Measurements from ENCODE around the gene COL6A3.

COL6A3 gene

DNA sequence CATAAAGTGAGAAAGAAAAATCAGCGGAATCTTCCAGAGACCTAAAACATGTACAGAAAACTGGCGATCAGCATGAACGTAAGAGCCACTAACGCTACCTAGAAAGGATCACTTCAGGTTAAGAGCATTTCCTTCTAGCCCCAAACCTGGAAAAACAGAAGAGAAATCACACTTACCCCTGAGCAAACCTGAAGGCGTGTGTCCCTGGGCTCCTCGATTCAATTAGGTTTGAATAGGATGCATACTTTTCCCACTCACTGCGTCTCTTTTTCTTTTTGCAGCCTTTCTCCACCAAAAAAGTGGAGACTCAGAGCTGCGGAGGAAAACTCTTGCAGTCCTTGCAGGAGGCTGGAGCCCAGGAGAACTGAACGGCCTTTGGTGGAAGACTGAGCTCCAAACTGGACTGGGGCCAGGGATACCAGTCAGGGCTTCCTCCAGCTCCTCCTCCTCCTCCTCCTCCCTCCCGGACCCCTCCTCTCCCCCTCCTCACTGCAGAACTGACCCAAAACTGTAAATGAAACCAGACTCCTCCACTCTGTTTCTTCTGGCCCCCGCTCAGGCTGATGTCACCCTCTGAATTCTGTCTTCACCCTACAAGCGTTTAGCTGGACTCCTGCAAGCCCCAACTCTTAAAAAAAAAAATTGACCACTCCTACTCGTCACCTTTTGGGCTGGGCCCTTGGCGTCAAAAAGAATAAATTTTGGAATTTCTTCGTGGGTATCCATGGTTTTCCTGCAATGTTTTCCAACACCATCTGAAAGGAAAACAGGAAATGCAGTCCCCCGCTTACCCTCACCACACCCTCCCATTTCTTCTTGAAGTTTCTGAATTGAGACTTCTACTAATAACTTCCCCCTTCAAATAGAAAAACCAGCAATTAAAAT is at the start of gene COL6A3:
TSS of gene COL6A3 (minus strand) at position 388 of the 885 bp plus-strand sequence. CDS start 17,347 bp downstream, outside the sequence.
- DNase-seq (ENCODE audit: low spot score), result no peak

DNA sequence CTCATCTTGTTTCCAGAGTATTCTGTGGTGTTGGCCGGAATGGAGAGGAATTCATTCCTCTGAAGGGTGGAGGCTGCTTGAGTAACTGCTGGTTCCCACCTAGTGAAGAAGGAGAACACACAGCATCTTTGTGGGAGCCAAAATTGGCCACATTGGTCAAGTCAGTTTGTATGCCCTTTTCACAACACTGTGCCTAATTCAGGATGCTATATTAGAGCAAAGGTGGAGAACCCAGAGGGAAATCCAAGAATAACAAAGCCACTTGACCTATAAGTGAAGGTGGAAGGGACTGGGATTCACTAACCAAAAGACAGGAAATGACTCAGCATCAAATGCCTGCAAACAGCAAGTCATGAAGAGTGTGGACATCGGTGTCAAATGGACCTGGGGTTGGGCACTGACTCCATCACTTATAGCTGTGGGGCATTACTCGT is 45.8 kb upstream of the COL6A3 start:
- peak; percentile 53 for DNase-seq (ENCODE audit: low spot score)

GRCh38 chr2:237459226-237459625 is 45.3 kb upstream of the COL6A3 start:
- DNase-seq (ENCODE audit: low spot score), result no peak

DNA sequence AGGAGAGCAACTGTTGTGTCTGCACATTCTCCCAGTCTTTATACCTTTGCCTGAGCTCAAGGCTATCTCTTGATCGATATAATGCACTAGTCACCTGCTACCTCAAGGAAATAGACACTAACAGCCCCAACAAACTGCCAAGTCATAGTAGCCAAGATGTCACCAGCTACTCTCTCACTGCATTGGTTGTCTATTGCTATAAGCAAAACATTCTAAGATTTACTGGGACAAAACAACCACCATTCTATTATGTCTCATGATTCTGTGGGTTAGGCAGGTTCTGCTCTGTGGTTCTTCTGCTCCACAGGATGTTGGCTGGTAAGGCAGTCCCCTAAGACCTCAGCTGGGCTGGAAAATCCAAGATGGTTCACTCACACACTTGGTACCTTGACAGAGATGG is 44.6 kb upstream of the COL6A3 start:
- no peak for DNase-seq (ENCODE audit: low spot score)

DNA sequence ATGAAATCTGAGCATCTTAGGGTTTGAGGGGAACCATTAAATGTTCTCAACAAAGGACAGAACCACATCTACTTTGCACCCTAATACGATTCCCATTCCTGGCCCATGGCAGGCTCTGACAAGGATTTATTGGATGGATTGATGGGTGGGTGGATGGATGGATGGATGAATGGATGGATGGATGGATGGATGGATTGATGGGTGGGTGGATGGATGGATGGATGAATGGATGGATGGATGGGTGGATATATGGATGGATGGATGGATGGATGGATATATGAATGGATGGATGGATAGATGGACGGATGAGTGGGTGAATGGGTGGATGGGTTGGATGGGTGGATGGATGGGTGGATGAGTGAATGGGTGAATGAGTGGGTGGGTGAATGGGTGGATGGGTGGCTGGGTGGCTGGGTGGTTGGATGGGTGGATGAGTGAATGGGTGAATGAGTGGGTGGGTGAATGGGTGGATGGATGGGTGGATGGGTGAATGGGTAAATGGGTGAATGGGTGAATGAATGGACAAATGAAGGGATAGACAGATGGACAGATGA is 43.5 kb upstream of the COL6A3 start:
- DNase-seq (ENCODE audit: low spot score), result no peak

DNA sequence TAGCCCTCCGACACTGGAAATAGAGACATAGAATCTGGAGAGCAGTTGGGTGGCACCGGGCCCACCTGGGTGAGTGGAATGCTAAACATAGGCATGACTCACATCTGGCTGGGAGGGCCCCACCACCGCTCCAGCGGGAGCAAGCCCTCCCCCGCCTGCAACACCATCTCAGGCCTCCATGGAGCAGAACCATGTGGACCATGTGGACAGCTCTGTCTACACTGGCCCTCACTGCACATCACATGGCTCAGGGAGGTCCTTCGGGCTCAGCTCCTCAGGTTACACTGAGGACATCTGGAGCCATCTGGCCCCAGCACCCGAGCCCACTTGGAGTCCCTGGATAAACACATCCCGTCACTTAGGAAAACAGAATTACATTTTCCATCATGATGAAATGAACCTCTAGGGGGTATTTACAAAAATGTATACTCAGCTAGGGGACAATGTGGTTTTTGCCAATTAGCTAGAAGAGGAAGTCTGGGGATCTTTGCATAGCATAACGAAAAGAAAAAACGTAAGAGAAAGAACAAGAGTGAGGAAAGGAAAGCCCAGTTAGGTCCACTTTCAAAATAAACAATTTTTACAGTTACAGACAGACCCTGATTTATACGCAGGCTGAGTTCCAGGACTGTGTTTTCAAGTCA is 42.4 kb upstream of the COL6A3 start:
- DNase-seq (ENCODE audit: low spot score), result peak; percentile 44

DNA sequence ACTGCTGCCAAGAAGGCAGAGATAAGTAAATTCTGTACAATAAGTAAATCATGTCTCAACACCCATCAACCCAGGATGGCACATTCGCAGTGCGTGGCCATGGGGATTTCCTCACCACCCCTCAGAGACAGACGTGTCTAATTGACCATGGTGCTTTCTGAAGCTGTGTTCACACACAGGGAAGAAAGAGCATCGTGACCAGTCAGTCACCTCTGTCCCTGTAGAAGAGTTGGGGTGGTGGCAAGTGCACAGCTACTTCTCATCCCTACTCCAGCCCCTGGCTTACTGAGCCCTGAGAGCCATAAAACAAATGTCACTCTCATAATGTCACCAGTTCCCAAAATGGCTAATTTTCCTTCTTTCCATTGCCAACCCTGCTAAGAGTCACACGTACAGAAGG is 41.8 kb upstream of the COL6A3 start:
- DNase-seq (ENCODE audit: low spot score), result no peak

DNA sequence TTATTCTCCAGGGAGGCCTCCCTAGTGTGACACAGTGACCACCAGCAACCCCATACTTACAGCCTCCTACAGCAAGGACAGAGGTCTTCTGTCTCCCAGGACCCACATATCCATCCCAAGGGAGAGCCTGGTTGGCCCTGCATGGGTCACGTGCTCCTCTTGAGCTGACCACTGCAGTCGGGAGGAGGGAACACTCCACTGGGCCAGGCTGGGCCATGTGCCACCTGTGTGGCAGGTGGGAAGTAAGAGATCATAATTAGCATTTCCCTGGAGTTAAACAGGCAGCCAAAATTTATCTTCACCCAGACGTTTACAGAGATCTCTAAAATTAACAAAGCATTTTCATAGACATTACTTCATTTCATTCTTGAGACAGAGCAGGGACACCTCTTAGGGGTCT is 39.7 kb upstream of the COL6A3 start:
- no peak for DNase-seq (ENCODE audit: low spot score)

DNA sequence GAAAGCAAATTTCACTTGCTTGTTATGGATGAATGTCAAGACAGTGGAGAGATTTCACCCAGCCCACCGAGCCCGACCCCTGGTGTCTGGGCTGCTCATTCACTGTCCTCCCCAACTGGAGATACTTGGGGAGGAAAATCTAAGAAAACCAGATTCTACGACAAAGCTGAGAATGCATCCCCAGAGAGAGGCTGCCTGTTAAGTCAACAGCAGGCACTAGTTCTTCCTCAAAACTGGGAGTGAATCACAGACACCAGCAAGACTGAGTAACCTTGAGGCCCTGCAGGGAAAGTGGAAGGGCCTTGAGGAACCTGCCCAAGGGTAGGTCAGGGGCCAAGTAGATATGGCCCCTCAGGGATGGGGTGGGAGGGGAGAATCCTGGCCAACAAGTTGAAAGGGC is 38.9 kb upstream of the COL6A3 start:
- DNase-seq (ENCODE audit: low spot score), result no peak

- no peak for DNase-seq (ENCODE audit: low spot score)
These were observed 37.9 kb upstream of the COL6A3 start for GRCh38 chr2:237451643-237452469.

GRCh38 chr2:237450583-237450982 is 36.6 kb upstream of the COL6A3 start:
- no peak for DNase-seq (ENCODE audit: low spot score)

- DNase-seq (ENCODE audit: low spot score), result no peak
These were observed 36.1 kb upstream of the COL6A3 start for GRCh38 chr2:237450108-237450507.

DNA sequence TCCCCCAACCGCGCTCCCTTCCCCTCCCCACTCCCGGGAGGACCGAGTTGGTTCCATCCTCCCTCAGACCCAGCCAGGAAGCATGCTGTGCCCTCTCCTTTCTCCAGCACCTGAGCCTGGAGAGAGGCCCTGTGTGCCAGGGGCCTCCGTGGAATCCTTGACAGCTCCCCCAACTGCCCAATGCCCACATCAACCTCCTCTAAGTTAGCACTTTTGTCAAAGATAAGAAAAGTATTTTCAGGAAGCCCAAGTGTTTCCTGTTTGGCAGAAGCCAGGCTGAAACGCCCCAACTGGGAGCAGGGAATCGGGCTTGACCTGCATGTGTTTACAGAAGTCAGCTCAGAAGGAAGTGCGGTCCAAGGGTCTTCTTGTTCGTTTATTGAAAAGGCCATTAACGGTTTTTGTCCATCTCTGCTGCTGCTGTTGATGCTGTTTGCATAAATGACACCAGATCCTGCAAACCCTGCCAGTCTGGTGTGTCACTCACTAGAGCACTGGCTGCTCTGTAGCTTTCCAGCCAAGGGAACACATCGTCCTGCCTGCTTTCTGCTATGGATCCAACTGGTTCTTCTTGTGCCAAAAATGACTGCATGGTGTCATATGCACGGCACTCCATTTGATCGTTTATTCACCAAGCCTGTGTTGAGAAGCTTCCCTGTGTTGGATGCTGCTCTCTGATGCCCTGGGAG is 35.4 kb upstream of the COL6A3 start:
- no peak for DNase-seq (ENCODE audit: low spot score)

GRCh38 chr2:237448626-237449025 is 34.7 kb upstream of the COL6A3 start:
- DNase-seq (ENCODE audit: low spot score), result no peak

DNA sequence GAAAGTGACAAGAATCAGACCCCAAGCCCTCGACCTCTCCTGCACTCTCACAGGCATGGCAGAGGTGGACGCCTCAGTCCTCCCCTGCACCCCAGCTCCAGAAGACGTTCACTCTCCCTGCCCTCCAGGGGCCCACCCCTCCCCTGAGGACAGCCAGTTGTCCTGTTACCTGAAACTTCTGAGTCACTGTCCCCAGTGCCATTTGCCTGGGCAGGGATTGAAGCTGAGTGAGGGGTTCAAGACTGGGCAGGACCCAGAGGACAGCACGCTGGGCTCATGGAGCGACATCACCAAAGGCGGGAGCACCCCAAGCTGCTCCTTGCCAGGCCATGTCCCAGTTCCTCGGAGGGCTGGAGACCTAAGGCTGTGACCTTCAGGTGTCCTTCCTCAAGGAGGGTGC is 34.2 kb upstream of the COL6A3 start:
- no peak for DNase-seq (ENCODE audit: low spot score)

GRCh38 chr2:237447496-237447895 is 33.5 kb upstream of the COL6A3 start:
- DNase-seq (ENCODE audit: low spot score), result no peak

DNA sequence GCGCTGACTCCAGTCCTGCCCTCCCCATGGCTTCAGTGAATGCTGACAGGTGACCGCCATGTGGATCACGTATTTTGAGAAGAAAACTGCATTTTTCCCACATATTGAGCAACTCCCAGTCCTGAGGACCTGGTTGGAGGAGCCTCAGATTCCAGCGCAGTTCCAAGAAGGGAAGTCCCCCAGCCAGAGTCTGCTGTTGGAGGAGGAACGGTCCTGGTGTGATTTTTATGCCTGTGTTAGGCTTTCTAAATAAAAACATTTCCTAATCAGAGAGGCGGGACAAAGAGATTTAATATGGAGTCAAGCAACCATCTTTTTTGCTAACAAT is 32.3 kb upstream of the COL6A3 start:
- no peak for DNase-seq (ENCODE audit: low spot score)

GRCh38 chr2:237445611-237446337 is 31.8 kb upstream of the COL6A3 start:
- no peak for DNase-seq (ENCODE audit: low spot score)

GRCh38 chr2:237444071-237444470 is 30.1 kb upstream of the COL6A3 start:
- no peak for DNase-seq (ENCODE audit: low spot score)

DNA sequence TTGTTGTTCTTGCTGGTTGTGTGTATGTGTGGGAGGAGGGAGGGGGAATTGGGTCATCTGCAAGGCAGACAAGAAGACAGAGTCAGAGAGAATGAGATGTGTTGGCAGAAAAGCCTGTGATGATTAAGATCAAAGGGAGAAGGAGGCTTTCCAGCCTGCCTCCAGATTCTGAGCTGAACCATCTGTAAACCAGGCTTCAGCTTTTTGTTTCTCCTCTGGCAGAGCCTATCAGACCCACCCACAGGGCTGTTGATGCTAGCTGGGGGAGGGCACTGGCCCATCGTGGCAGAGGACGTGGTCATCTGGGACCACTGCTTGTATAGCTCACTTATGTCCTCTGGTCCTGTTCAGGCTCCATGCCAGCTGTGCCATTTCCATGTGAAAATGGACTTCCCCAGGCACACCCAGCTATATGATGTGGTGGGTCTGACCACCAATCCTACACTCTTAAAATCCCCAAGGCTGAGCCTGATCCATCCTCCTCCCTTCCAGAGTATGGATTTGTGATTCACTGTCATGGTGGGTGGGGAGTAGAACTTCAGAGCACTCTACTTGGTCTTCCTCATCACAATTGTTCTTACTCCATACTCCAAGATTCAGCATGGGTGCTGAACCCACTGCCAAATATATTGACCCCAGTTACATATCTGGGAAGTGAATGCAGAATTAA is 27.8 kb upstream of the COL6A3 start:
- DNase-seq (ENCODE audit: low spot score), result peak; percentile 54

Data from SW480 (cell line).